Measurements from ENCODE around the gene EPC1. TPM values are rescaled to one million over a fixed set of nuclear protein-coding genes. Genes with fewer than 3 reads are reported as not detected.

The EPC1 gene
- total RNA-seq, 4 donors from 2014 or later: 30.5 to 68.7 (median 34.5) TPM

DNA sequence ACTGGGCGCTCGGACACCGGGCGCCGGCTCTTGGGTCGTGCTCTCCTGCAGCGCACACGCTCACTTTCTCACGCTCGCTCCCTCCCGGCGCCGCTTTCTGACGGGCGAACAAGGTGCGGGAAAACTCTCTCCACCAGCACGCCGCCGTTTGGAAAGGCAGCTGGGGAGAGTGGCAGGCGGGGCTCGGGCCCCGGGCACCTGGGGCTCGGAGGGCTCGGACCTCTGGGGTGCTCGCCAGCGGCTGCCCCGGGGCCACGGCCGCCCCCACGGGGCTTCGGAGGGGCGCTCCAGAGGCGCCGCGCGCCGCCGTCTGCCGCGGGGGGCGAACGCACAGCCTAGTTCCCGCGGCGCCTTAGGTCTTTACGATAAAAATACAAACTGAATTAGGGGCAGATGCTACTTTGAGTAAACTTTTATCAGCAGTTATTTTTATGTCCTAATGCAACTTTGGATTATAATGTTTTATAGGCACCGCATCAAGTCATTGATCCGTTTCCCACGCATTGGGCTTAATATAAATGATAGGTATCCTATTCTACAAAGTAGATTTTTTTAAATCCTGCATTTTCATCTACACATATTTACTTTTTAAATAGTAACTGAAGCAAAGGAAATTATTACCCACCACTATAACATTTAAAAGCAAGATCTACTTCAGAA lies 535 bp upstream of the EPC1 start:
- peak; percentile 3 for ATAC-seq (ENCODE audit: low FRiP score)

DNA sequence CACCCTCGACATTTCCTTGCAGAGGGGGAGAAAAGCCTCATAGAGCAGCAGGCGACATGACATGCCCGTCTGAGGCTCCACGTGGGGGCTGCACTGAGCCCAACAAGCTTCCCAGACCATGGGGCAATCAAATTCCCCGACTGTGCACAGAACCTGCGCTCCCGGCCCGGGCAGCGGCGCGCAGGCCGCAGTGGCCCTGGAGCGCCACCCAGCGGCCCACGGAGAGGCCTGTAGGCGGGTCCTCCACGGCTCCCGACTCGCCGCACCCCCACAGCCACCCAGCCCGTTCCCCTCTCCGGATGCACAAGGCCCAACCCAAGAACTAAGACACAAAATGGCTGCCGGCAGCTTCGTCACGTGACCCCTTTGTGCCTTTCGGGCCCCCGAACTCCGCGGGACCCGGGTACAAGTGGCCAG lies 816 bp downstream of the EPC1 start:
- TF ChIP-seq, protein P1, sequence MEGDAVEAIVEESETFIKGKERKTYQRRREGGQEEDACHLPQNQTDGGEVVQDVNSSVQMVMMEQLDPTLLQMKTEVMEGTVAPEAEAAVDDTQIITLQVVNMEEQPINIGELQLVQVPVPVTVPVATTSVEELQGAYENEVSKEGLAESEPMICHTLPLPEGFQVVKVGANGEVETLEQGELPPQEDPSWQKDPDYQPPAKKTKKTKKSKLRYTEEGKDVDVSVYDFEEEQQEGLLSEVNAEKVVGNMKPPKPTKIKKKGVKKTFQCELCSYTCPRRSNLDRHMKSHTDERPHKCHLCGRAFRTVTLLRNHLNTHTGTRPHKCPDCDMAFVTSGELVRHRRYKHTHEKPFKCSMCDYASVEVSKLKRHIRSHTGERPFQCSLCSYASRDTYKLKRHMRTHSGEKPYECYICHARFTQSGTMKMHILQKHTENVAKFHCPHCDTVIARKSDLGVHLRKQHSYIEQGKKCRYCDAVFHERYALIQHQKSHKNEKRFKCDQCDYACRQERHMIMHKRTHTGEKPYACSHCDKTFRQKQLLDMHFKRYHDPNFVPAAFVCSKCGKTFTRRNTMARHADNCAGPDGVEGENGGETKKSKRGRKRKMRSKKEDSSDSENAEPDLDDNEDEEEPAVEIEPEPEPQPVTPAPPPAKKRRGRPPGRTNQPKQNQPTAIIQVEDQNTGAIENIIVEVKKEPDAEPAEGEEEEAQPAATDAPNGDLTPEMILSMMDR (IDR thresholded peaks at IDR 0.05): peak in 2 of 3 donors; percentile 81 to 89
- DNase-seq (ENCODE audit: low spot score): peak; percentile 82
- ATAC-seq (ENCODE audit: low FRiP score): peak; percentile 97

More for the DNA sequence above, 535 bp upstream of the EPC1 start:
- TF ChIP-seq, protein P1 (IDR thresholded peaks at IDR 0.05): no peak
- DNase-seq (ENCODE audit: low spot score): no peak

DNA sequence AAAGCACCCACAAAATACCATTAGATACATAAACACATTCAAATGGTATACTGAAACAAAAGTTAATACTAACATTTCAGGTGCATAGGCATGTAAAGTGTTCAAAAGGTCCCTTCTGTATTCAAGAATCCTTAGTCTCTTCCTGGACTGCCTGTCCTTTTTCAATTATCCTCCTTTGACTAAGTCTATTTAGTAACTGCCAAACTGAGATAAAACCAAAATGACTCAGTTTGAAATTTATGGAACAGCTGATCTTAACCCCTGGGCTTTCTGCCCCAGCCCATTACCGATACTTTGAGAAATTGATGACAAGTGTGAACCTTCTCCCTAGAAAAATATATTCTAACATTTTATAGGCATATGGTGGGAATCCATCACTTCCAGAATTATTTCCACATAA lies 5.4 kb downstream of the EPC1 start:
- ATAC-seq (ENCODE audit: low FRiP score): no peak
- no peak for DNase-seq (ENCODE audit: low spot score)
- TF ChIP-seq, protein P1 (IDR thresholded peaks at IDR 0.05): no peak

DNA sequence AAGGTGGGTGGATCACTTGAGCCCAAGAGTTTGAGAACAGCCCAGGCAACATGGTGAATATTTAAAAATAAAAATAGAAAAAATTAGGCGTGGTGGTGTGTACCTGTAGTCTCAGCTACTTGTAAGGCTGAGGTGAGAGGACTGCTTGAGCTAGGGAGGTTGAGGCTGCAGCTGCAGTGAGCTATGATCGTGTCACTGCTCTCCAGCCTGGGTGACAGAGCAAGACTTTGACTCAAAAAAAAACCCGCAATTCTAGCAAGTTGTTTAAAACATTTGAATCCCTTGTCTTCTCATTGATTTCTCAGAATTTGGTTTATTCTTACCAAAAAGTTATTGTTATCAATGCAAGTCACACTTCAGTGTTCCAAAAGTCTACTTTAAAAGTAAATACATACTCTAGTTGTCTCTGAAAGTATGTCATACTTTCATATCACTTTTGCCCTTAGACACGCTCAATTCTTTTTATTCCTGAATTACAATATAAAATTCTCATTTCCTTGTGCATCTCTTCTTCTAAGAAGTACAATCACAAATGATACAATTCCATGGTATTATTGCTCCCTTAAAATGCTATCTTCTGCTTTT lies 6.3 kb downstream of the EPC1 start:
- no peak for DNase-seq (ENCODE audit: low spot score)
- TF ChIP-seq, protein P1 (IDR thresholded peaks at IDR 0.05): no peak
- no peak for ATAC-seq (ENCODE audit: low FRiP score)

DNA sequence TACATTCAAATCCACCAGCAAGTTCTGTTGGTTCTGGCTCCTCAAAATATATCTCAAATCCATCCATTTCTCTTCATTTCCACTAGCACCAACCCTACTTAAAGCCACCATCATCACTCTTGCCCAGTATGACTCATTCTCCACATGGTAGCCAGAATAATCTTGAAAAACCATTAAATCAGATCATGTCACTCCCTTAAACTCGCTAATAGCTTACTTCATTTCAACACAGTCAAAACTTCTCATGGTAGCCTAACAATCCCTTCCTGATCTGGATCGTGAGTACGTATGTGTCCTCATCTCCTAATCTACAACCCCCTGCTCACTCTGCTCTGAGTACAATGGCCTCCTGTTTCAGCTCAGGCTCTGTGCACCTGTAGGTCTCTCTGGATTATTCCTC lies 8.7 kb downstream of the EPC1 start:
- DNase-seq (ENCODE audit: low spot score): no peak
- TF ChIP-seq, protein P1 (IDR thresholded peaks at IDR 0.05): no peak
- no peak for ATAC-seq (ENCODE audit: low FRiP score)

DNA sequence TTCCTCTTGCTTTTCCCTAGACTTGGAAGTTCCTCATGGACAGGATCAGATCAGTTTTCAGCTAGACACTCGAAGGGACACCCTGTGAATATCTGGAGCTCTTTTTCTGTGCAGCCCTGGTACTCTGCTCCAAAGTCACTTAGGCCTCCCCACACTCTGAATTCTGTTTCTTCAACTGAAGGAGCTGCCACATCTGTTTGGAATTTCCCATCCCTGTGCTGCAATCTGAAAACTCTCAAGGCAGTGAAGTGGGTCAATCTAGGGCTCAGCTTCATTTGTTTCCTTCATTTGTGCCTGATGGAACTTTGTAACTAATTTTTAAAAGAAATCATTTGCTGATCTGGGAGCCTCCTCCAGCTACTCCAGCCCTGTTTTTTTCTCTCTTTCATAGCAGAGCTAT lies 9.6 kb downstream of the EPC1 start:
- TF ChIP-seq, protein P1 (IDR thresholded peaks at IDR 0.05): no peak
- no peak for DNase-seq (ENCODE audit: low spot score)
- no peak for ATAC-seq (ENCODE audit: low FRiP score)

DNA sequence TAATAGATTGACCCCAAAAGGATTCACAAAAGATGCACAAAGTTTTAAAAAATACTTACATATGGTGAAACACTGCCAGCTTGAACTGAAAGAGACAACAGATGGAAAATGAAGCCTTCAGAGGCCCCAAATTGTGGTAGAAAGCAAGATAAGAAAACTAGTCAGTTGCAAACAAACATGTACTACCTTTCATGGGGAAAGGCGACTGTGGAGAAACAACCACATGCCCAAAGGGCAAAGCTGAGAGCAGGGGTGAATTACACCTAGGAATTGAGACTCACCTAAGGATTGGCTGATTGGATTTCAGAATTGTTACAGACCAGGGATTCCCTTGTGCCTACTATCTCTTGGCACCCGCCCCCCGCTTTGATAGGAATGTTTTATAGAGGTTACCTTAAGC lies 13.1 kb downstream of the EPC1 start:
- TF ChIP-seq, protein P1 (IDR thresholded peaks at IDR 0.05): no peak
- no peak for DNase-seq (ENCODE audit: low spot score)
- no peak for ATAC-seq (ENCODE audit: low FRiP score)

All from omental fat pad (tissue), 4 donors.